VCaP (cell line): ENCODE measurements around the gene CC2D1A.

Experiments
- H3K27ac ChIP-seq: fragments of 450-650 bp; 2 replicates; pipeline ENCODE4 v1.5.1; 2017
- CTCF ChIP-seq: fragments of 450-650 bp; conservative IDR thresholded peaks from 2 replicates; pipeline ENCODE4 v1.5.1; 2017; ENCODE audit warnings: mild to moderate bottlenecking, moderate library complexity

The CC2D1A gene

DNA sequence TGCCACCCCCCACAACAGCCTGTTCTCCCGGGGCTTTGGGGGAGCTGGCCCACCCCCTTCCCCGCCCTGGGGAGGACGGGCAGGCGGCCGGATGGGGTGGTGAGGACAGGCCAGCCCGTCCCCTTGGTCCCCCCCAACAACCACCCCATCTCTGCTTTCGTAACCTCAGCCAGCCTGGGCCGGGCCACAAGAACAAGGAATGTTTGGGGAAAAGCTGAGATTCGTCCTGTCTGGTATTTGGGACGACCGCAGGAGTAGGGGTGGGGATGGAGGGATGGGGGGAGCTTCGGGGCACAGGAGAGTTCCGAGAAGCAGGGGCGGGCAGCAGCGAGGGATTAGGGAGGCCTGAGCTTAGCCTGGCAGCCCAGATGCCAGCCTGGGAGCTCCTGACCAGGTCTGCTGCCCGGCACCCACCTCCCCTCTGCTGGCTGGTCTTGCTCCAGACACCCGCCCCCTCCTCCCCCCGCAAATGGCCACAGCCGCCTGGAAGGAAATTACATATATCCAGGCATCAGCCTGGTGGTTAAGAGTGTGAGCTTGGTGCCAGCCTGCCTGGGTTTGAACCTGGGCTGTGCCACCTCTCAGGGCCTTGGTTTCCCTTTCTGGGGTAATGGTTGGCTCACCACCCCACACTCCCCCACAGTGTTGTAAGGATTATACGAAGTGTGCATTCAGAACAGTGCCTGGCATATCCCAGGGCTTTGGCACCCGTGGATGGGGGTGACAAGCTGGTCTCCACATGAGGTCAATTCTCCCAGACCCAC lies 32.5 kb downstream of the CC2D1A start, which contains the start of gene PODNL1:
Gene PODNL1 (minus strand): TSS at position 117 of the 764 bp plus-strand sequence. CDS start 236 bp downstream, outside the sequence.
- TF ChIP-seq CTCF = no peak
- no peak within 1 kb of the TSS for H3K27ac ChIP-seq

DNA sequence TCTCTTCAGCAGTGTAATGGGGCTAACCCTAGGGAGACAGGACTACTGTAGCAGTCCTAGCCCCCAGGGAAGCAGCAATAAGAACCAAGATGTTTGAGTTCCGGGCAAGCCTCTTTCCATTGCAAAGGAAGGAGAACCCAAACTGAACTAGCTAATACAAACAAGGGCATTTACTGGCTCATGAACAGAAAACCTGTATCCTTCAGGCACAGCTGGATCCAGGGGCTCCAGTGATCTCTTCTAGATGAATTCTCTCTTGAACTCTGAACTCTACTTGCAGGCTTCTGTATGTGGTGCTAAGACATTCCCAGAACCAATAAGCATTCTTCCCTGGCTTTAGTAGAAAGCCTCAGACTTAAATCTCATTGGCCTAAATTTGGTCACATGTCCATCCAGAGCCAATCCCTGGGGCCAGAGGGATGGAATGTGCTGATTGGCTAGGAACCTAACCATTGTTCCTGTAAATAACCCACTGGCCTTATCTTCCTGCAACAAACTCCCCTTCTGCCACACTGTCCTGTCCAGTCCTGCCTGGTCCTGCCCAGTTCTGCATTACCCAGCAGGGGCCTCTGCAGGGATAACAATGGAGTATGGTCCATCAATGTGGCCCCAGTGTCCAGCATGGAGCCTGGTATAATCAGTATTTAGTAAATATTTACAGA lies 36.2 kb downstream of the CC2D1A start:
- H3K27ac ChIP-seq = no peak overlapping the region
- no peak for TF ChIP-seq CTCF

GRCh38 chr19:13946414-13946813 lies 40.4 kb downstream of the CC2D1A start:
- no peak overlapping the region for H3K27ac ChIP-seq
- TF ChIP-seq CTCF = no peak

GRCh38 chr19:13951043-13951442 lies 45.0 kb downstream of the CC2D1A start:
- TF ChIP-seq CTCF = no peak
- H3K27ac ChIP-seq = no peak overlapping the region

DNA sequence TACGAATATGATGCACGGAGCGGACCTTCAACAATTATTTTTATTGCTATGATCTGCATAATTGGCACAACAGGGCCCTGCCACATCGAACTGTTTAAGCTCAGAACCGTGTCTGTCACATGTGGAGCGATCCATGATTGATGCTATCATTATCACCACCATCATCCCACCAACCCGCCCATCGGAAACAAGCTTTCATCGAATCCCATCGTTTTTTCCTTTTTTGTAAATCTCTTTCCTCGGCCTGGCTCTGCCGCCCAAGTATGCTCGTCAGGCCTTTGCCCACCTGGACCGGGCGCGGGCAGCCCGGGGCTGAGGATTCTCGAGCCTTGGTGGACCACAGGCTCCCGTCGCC lies 45.8 kb downstream of the CC2D1A start:
- no peak for TF ChIP-seq CTCF
- no peak overlapping the region for H3K27ac ChIP-seq

DNA sequence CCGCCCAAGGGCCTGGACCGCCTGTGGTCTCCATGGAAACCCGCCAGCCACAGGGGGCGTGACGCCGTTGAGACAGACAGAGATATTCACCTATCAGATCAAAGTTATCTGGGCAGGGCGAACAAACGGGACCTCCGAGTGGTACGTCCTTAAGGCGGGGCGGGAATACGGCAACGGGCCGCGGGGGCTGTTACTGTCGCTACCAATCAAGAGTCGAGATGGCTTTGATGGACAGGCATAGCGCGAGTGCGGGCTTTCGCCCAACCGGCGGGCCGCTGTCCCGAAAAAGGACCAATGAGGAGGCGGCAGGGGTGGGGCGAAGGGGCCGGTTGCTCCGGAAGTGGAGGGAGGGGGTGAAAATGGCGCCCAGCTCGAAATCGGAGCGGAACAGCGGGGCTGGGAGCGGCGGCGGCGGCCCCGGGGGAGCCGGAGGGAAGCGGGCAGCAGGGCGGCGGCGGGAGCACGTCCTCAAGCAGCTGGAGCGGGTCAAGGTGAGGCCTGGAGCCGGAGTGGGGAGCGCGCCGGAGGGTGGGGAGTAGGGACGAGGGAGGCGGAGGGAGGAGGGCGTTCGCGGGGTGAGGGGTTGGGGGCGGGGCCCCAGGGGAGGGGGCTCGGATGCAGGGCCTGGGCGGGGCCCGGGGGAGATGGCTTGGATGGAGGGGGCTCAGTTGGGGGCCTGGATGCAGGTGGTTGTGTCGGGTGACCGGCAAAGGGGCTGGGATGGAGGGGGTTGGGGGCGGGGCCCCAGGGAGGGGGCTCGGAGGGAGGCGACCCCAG lies 46.3 kb downstream of the CC2D1A start, which contains the start of gene DCAF15:
Gene DCAF15 (plus strand): TSS at position 356 of the 777 bp plus-strand sequence. CDS start 4 bp downstream, at position 360.
- TF ChIP-seq CTCF = no peak
- H3K27ac ChIP-seq = peak within 1 kb of the TSS; percentile 79; the same call in 1 of the 2 replicates
